ENCODE measurements around the gene ARL5B. TPM values are rescaled to one million over a fixed set of nuclear protein-coding genes. Genes with fewer than 3 reads are reported as not detected.
A peak's percentile ranks its signal among the peaks of the same experiment; 100 is the strongest.
"Not testable (repeated sequence)": the region's sequence is repeated elsewhere in the genome, so short reads cannot be mapped to it uniquely, and the experiment has no call there.

The ARL5B gene
- total RNA-seq = 1 to 10 TPM; 9.1 TPM

GRCh38 chr10:18659125-18659818 is at the start of gene ARL5B:
ARL5B (plus strand) TSS chr10:18659431; CDS start chr10:18659638, 207 bp downstream.
- peaks cover 22% of the 10 kb centered on the region for H3K36me3 Mint-ChIP-seq (ENCODE audit: low read depth)
- peaks cover 36% of the 10 kb centered on the region for H3K4me1 Mint-ChIP-seq (ENCODE audit: low read depth)
- ChIA-PET POLR2A (interaction anchor here (0.6 to 4.3 kb wide), 6 partner anchors 10 to 31 kb away, joined by 3 to 56 read pairs (median 3); partner anchors contain the start of gene NSUN6), CTCF (no interaction called here)
- H3K9me3 Mint-ChIP-seq (ENCODE audit: insufficient read depth) = no peaks in the 10 kb centered on the region
- no peaks in the 10 kb centered on the region for H3K27me3 Mint-ChIP-seq (ENCODE audit: low read depth)
- H3K27ac Mint-ChIP-seq = peak within 1 kb of the TSS; percentile 100
- DNase-seq (peak; percentile 98), ATAC-seq (peak; percentile 97)
- H3K4me3 Mint-ChIP-seq = peak within 1 kb of the TSS; percentile 99

DNA sequence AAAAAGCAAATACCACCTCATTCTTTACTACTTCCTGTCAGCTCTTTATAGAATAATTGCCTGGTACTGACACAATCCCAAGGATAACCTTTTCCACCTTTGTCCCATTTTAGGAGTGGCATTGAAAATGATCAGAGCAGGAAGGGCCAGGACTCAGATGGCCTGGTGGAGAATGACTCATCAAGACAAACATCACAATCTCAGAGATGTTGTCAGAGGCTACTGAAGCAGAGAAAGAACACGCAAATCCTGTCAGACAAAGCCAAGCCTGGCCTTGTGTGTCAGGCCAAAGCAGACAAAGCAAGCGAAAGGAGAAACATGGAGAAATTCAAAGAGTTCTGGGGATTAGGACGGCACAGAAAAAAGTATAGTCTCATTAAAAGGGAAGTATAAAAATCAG is 48.7 kb upstream of the ARL5B start:
- H3K4me1 Mint-ChIP-seq (ENCODE audit: low read depth) = no peaks in the 10 kb centered on the region
- POLR2A ChIA-PET = no interaction called here
- CTCF ChIA-PET = no interaction called here
- no peak overlapping the region for H3K27ac Mint-ChIP-seq
- no peaks in the 10 kb centered on the region for H3K9me3 Mint-ChIP-seq (ENCODE audit: insufficient read depth)
- no peaks in the 10 kb centered on the region for H3K27me3 Mint-ChIP-seq (ENCODE audit: low read depth)
- peaks cover 29% of the 10 kb centered on the region for H3K36me3 Mint-ChIP-seq (ENCODE audit: low read depth)
- DNase-seq (no peak), ATAC-seq (no peak)
- no peak overlapping the region for H3K4me3 Mint-ChIP-seq

DNA sequence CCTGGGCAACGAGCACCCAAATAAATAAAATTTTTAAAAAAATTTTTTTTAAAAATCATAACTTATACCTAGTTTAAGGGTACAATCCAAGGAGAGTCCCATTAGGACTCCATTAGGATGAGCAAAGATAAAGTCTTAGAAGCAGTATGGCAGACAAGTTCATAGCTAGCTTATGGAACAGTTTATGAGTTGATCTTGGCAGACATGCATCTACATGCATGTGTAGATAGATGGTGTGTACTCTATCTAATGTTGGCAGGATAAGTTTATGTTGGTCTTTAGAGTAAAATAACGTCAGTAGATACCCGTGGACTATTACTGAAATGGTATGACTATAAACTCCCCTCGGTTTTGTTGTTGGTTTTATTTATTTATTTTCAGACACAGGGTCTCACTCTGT is 48.1 kb upstream of the ARL5B start:
- CTCF ChIA-PET = no interaction called here
- Mint-ChIP-seq H3K36me3 (ENCODE audit: low read depth) (peaks cover 32% of the 10 kb centered on the region), H3K4me3 (no peak overlapping the region), H3K27ac (no peak overlapping the region), H3K27me3 (ENCODE audit: low read depth) (no peaks in the 10 kb centered on the region), H3K9me3 (ENCODE audit: insufficient read depth) (no peaks in the 10 kb centered on the region), H3K4me1 (ENCODE audit: low read depth) (no peaks in the 10 kb centered on the region)
- ATAC-seq (no peak), DNase-seq (no peak)
- POLR2A ChIA-PET = interaction anchor here (0.6 kb wide), 1 partner anchor 29 kb away, joined by 4 read pairs; no protein-coding TSS in a partner anchor

DNA sequence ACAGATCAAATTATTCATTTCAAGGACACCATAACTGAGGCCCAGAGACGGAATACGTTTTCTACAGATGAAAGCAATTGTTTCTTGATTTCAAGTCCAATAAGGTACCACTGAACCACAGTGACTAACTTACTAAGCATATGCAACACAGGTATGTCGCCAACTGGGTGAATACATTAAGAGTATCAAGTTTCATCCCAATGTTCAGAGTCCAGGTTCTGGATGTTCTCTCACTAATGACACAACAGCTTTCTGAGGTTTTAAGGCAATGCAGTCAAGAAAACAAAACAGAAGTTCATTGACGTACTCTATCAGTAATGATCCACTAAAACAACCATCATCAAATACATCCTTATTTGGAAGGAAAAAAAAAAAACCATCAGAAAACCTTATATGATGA is 43.6 kb upstream of the ARL5B start:
- Mint-ChIP-seq H3K36me3 (ENCODE audit: low read depth) (peaks cover 37% of the 10 kb centered on the region), H3K4me1 (ENCODE audit: low read depth) (no peaks in the 10 kb centered on the region), H3K27ac (no peak overlapping the region), H3K27me3 (ENCODE audit: low read depth) (no peaks in the 10 kb centered on the region), H3K9me3 (ENCODE audit: insufficient read depth) (no peaks in the 10 kb centered on the region), H3K4me3 (no peak overlapping the region)
- POLR2A ChIA-PET = no interaction called here
- CTCF ChIA-PET = no interaction called here
- ATAC-seq (no peak), DNase-seq (no peak)

GRCh38 chr10:18616337-18616736 is 42.9 kb upstream of the ARL5B start:
- Mint-ChIP-seq H3K27me3 (ENCODE audit: low read depth) (no peaks in the 10 kb centered on the region), H3K9me3 (ENCODE audit: insufficient read depth) (no peaks in the 10 kb centered on the region), H3K36me3 (ENCODE audit: low read depth) (peaks cover 38% of the 10 kb centered on the region), H3K27ac (no peak overlapping the region), H3K4me3 (no peak overlapping the region), H3K4me1 (ENCODE audit: low read depth) (no peaks in the 10 kb centered on the region)
- POLR2A ChIA-PET = no interaction called here
- no peak for DNase-seq
- CTCF ChIA-PET = no interaction called here
- no peak for ATAC-seq

GRCh38 chr10:18619016-18619415 is 40.2 kb upstream of the ARL5B start:
- no peak for DNase-seq
- peaks cover 40% of the 10 kb centered on the region for H3K36me3 Mint-ChIP-seq (ENCODE audit: low read depth)
- H3K27me3 Mint-ChIP-seq (ENCODE audit: low read depth) = no peaks in the 10 kb centered on the region
- H3K4me3 Mint-ChIP-seq = no peak overlapping the region
- no peak overlapping the region for H3K27ac Mint-ChIP-seq
- ChIA-PET POLR2A (no interaction called here), CTCF (no interaction called here)
- no peak for ATAC-seq
- H3K9me3 Mint-ChIP-seq (ENCODE audit: insufficient read depth) = no peaks in the 10 kb centered on the region
- H3K4me1 Mint-ChIP-seq (ENCODE audit: low read depth) = no peaks in the 10 kb centered on the region

DNA sequence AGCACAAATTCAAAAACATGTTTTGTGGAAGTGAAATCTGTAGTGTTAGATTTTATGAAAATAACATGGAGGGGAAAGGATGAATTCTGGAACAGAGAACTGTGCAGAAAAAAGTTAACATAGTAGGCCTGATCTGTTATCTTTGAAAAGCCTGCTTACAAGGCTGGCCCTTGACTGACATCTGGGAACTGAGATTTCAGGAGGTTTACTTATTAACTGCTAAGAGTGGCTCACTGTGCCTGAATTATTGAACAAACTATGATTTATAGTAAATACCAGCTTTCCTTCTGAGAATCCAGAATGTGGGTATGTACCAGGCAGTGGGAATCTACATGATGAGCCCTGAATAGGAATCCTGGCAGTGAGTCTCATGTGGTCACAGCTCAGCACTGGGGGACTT is 38.4 kb upstream of the ARL5B start:
- H3K9me3 Mint-ChIP-seq (ENCODE audit: insufficient read depth) = no peaks in the 10 kb centered on the region

GRCh38 chr10:18623671-18624070 is 35.6 kb upstream of the ARL5B start:
- POLR2A ChIA-PET; H3K4me3 Mint-ChIP-seq; H3K27ac Mint-ChIP-seq; DNase-seq; H3K27me3 Mint-ChIP-seq (ENCODE audit: low read depth); H3K9me3 Mint-ChIP-seq (ENCODE audit: insufficient read depth); ATAC-seq; CTCF ChIA-PET: not testable (repeated sequence)
- Mint-ChIP-seq H3K4me1 (ENCODE audit: low read depth) (peaks cover 19% of the 10 kb centered on the region), H3K36me3 (ENCODE audit: low read depth) (peaks cover 27% of the 10 kb centered on the region)

More for the DNA sequence above, 38.4 kb upstream of the ARL5B start:
- no peak for ATAC-seq
- ChIA-PET CTCF (no interaction called here), POLR2A (no interaction called here)
- Mint-ChIP-seq H3K27ac (no peak overlapping the region), H3K36me3 (ENCODE audit: low read depth) (peaks cover 35% of the 10 kb centered on the region), H3K27me3 (ENCODE audit: low read depth) (no peaks in the 10 kb centered on the region), H3K4me1 (ENCODE audit: low read depth) (no peaks in the 10 kb centered on the region), H3K4me3 (no peak overlapping the region)
- DNase-seq = no peak

- POLR2A ChIA-PET = no interaction called here
- ATAC-seq (no peak), DNase-seq (no peak)
- Mint-ChIP-seq H3K27ac (no peak overlapping the region), H3K36me3 (ENCODE audit: low read depth) (peaks cover 23% of the 10 kb centered on the region), H3K27me3 (ENCODE audit: low read depth) (no peaks in the 10 kb centered on the region), H3K4me1 (ENCODE audit: low read depth) (peaks cover 19% of the 10 kb centered on the region), H3K4me3 (no peak overlapping the region), H3K9me3 (ENCODE audit: insufficient read depth) (no peaks in the 10 kb centered on the region)
- CTCF ChIA-PET = no interaction called here
Observed at GRCh38 chr10:18625886-18626285, 33.3 kb upstream of the ARL5B start.

GRCh38 chr10:18627452-18628018 is 31.7 kb upstream of the ARL5B start:
- CTCF ChIA-PET = not testable (repeated sequence)

DNA sequence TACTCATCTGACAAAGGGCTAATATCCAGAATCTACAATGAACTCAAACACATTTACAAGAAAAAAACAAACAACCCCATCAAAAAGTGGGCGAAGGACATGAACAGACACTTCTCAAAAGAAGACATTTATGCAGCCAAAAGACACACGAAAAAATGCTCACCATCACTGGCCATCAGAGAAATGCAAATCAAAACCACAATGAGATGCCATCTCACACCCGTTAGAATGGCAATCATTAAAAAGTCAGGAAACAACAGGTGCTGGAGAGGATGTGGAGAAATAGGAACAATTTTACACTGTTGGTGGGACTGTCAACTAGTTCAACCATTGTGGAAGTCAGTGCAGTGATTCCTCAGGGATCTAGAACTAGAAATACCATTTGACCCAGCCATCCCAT is 26.7 kb upstream of the ARL5B start:
- H3K9me3 Mint-ChIP-seq (ENCODE audit: insufficient read depth); ATAC-seq; POLR2A ChIA-PET; H3K4me3 Mint-ChIP-seq; DNase-seq; H3K27ac Mint-ChIP-seq; H3K4me1 Mint-ChIP-seq (ENCODE audit: low read depth); H3K27me3 Mint-ChIP-seq (ENCODE audit: low read depth); CTCF ChIA-PET: not testable (repeated sequence)
- peaks cover 23% of the 10 kb centered on the region for H3K36me3 Mint-ChIP-seq (ENCODE audit: low read depth)

More at GRCh38 chr10:18627452-18628018, 31.7 kb upstream of the ARL5B start:
- DNase-seq = peak; percentile 80
- peak overlapping the region; percentile 78 for H3K4me3 Mint-ChIP-seq
- ATAC-seq = peak; percentile 36
- H3K9me3 Mint-ChIP-seq (ENCODE audit: insufficient read depth); H3K27me3 Mint-ChIP-seq (ENCODE audit: low read depth): not testable (repeated sequence)
- H3K36me3 Mint-ChIP-seq (ENCODE audit: low read depth) = peaks cover 15% of the 10 kb centered on the region
- POLR2A ChIA-PET = interaction anchor here (0.7 kb wide), 1 partner anchor 31 kb away, joined by 3 read pairs; no protein-coding TSS in a partner anchor
- peak overlapping the region; percentile 81 for H3K27ac Mint-ChIP-seq
- peaks cover 19% of the 10 kb centered on the region for H3K4me1 Mint-ChIP-seq (ENCODE audit: low read depth)

- CTCF ChIA-PET = no interaction called here
- POLR2A ChIA-PET = no interaction called here
- DNase-seq (no peak), ATAC-seq (no peak)
- H3K27me3 Mint-ChIP-seq (ENCODE audit: low read depth) = no peaks in the 10 kb centered on the region
- H3K4me3 Mint-ChIP-seq = no peak overlapping the region
- H3K4me1 Mint-ChIP-seq (ENCODE audit: low read depth) = no peaks in the 10 kb centered on the region
- peak overlapping the region; percentile 25 for H3K27ac Mint-ChIP-seq
- H3K36me3 Mint-ChIP-seq (ENCODE audit: low read depth) = peaks cover 25% of the 10 kb centered on the region
- no peaks in the 10 kb centered on the region for H3K9me3 Mint-ChIP-seq (ENCODE audit: insufficient read depth)
Observed at GRCh38 chr10:18635995-18636394, 23.2 kb upstream of the ARL5B start.

All from activated CD8-positive, alpha-beta T cell treated with anti-CD3 and anti-CD28 coated beads, Interleukin-2, amount 10 ng/mL, durations not matched to agents 7 days and 5 days (primary cell).